Choroid plexus epithelial cell (primary cell): Measurements from ENCODE around the gene ATP6V0C.

Source experiments
- DNase-seq: peaks from one replicate; pipeline ENCODE4 v3.0.0-alpha.2; 2010; ENCODE audit warnings: low read depth
- H3K4me3 ChIP-seq: 2 replicates; pipeline ENCODE4 v1.5.1; 2011; ENCODE audit warnings: low read depth, mild to moderate bottlenecking, control low read depth, low read length, moderate library complexity
- TF ChIP-seq, protein P1 (sequence below): conservative IDR thresholded peaks from 2 replicates; pipeline ENCODE4 v1.5.1; 2011; ENCODE audit warnings: low read depth, mild to moderate bottlenecking, control low read depth, inconsistent platforms, low read length, moderate library complexity

The ATP6V0C gene

GRCh38 chr16:2468725-2469398 lies 44.9 kb upstream of the ATP6V0C start:
- DNase-seq, result no peak
- H3K4me3 ChIP-seq, result no peak overlapping the region
- TF ChIP-seq, protein P1, sequence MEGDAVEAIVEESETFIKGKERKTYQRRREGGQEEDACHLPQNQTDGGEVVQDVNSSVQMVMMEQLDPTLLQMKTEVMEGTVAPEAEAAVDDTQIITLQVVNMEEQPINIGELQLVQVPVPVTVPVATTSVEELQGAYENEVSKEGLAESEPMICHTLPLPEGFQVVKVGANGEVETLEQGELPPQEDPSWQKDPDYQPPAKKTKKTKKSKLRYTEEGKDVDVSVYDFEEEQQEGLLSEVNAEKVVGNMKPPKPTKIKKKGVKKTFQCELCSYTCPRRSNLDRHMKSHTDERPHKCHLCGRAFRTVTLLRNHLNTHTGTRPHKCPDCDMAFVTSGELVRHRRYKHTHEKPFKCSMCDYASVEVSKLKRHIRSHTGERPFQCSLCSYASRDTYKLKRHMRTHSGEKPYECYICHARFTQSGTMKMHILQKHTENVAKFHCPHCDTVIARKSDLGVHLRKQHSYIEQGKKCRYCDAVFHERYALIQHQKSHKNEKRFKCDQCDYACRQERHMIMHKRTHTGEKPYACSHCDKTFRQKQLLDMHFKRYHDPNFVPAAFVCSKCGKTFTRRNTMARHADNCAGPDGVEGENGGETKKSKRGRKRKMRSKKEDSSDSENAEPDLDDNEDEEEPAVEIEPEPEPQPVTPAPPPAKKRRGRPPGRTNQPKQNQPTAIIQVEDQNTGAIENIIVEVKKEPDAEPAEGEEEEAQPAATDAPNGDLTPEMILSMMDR, result no peak

GRCh38 chr16:2469399-2470233 lies 44.1 kb upstream of the ATP6V0C start:
- DNase-seq, result no peak
- no peak overlapping the region for H3K4me3 ChIP-seq
- TF ChIP-seq, protein P1, result no peak

- TF ChIP-seq, protein P1, result no peak
- H3K4me3 ChIP-seq, result no peak overlapping the region
Measured at GRCh38 chr16:2470234-2470601, 43.5 kb upstream of the ATP6V0C start.

GRCh38 chr16:2470603-2471015 lies 43.1 kb upstream of the ATP6V0C start:
- TF ChIP-seq, protein P1, result no peak
- DNase-seq, result no peak
- no peak overlapping the region for H3K4me3 ChIP-seq

More at GRCh38 chr16:2470234-2470601, 43.5 kb upstream of the ATP6V0C start:
- DNase-seq, result no peak

DNA sequence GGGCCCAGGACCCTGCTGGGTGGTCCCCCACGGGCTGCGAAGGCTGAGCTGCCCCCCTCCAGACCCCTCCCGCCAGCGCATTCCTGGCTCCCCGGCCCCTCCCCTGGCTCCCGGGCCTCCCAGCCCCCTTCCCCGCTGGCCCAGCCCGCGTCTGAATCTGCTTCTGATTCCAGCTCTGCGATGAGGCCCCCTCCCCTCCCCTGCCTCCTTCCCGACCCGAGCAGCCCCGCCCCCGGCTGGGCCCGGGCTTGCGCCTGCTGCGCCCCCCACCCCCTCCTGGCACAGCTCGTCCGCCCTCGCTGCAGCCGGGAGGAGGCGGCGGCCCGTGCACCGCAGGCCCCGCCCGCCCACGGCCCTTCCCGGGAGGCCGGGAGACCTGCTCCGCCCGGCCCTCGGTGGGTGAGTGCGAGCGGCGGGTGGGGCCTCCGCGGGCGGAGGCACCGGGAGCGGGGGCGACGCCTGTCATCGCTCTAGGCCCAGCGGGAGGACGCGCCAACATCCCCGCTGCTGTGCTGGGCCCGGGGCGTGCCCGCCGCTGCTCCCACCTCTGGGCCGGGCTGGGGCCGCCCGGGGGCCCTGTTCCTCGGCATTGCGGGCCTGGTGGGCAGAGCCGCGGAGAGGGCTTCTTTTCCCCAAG lies 42.6 kb upstream of the ATP6V0C start, which contains the start of gene NTN3:
Gene NTN3, plus strand, starts transcription at position 282 of the 637 bp plus-strand sequence. CDS start 405 bp downstream, outside the sequence.
- TF ChIP-seq, protein P1, result no peak

GRCh38 chr16:2471653-2472487 lies 41.9 kb upstream of the ATP6V0C start:
- no peak for DNase-seq
- TF ChIP-seq, protein P1, result no peak
- peak overlapping the region; percentile 31 for H3K4me3 ChIP-seq

More for the DNA sequence above, 42.6 kb upstream of the ATP6V0C start, which contains the start of gene NTN3:
- H3K4me3 ChIP-seq, result peak within 1 kb of the TSS; percentile 31
- DNase-seq, result no peak
